Measurements from ENCODE around the gene ANAPC2. TPM values are rescaled to one million over a fixed set of nuclear protein-coding genes. Genes with fewer than 3 reads are reported as not detected.

ANAPC2 gene
- total RNA-seq, 1 experiment from 2014 or later = 46.0 TPM

- H3K9me3 ChIP-seq (ENCODE audit: control insufficient read depth, insufficient read depth, low read depth, low read length) = no peaks in the 10 kb centered on the region
- no peak for DNase-seq (ENCODE audit: low read depth, low spot score)
- no peak overlapping the region for H3K27ac ChIP-seq (ENCODE audit: low read length)
- POLR2A ChIA-PET = no interaction called here
- intact Hi-C loops (cut with micrococcal nuclease; ENCODE audit: unreplicated experiment) = no loop called here
- H3K27me3 ChIP-seq (ENCODE audit: control insufficient read depth, insufficient read depth, low read length) = no peaks in the 10 kb centered on the region
- H3K4me3 ChIP-seq (ENCODE audit: low read depth in 2 of 2, low read length in 2 of 2) = peak overlapping the region; percentile 27 to 37; a peak in 3 of 4 replicates
- in situ Hi-C loops (cut with HindIII; ENCODE audit: low pct_unique_long_range_greater_than_20kb, low sequenced_read_pairs) = no loop called here
- TF ChIP-seq CTCF (IDR thresholded peaks at IDR 0.05) (no peak), REST (IDR thresholded peaks at IDR 0.05; ENCODE audit: insufficient read depth in 1 of 2, low read depth in 2 of 2, low read length in 1 of 2) (no peak), SIN3A (IDR thresholded peaks at IDR 0.05; ENCODE audit: borderline replicate concordance, insufficient read depth, low read depth, low read length) (no peak), TCF7L2 (IDR thresholded peaks at IDR 0.05; ENCODE audit: low read depth, low read length) (no peak), POLR2AphosphoS5 (IDR thresholded peaks at IDR 0.05; ENCODE audit: low read depth, low read length) (no peak)
- no TSS peak for BruUV-seq (replicated peaks)
- peaks cover 6% of the 10 kb centered on the region for H3K4me1 ChIP-seq (ENCODE audit: control insufficient read depth, insufficient read depth, low read length)
- CTCF ChIA-PET = interaction anchor here (0.6 to 1.3 kb wide), 3 partner anchors 14 to 23 kb away, joined by 4 to 7 read pairs (median 5); no protein-coding TSS in a partner anchor
- no peak for ATAC-seq
- H3K36me3 ChIP-seq (ENCODE audit: control insufficient read depth, insufficient read depth, low read length) = no peaks in the 10 kb centered on the region
These were observed 21.0 kb downstream of the ANAPC2 start for GRCh38 chr9:137167277-137167746.

GRCh38 chr9:137166380-137167229, 21.8 kb downstream of the ANAPC2 start:
- ChIA-PET POLR2A (no interaction called here), CTCF (interaction anchor here (0.6 to 1.3 kb wide), 3 partner anchors 14 to 24 kb away, joined by 4 to 7 read pairs (median 5); no protein-coding TSS in a partner anchor)
- Histone ChIP-seq H3K9me3 (ENCODE audit: control insufficient read depth, insufficient read depth, low read depth, low read length) (no peaks in the 10 kb centered on the region), H3K36me3 (ENCODE audit: control insufficient read depth, insufficient read depth, low read length) (no peaks in the 10 kb centered on the region), H3K4me1 (ENCODE audit: control insufficient read depth, insufficient read depth, low read length) (peaks cover 6% of the 10 kb centered on the region), H3K4me3 (ENCODE audit: low read depth in 2 of 2, low read length in 2 of 2) (no peak overlapping the region), H3K27ac (ENCODE audit: low read length) (no peak overlapping the region), H3K27me3 (ENCODE audit: control insufficient read depth, insufficient read depth, low read length) (no peaks in the 10 kb centered on the region)
- ATAC-seq = no peak
- no TSS peak for BruUV-seq (replicated peaks)
- DNase-seq (ENCODE audit: low read depth, low spot score) = no peak
- in situ Hi-C loops (cut with HindIII; ENCODE audit: low pct_unique_long_range_greater_than_20kb, low sequenced_read_pairs) (no loop called here), intact Hi-C loops (cut with micrococcal nuclease; ENCODE audit: unreplicated experiment) (no loop called here)
- TF ChIP-seq REST (IDR thresholded peaks at IDR 0.05; ENCODE audit: insufficient read depth in 1 of 2, low read depth in 2 of 2, low read length in 1 of 2) (no peak), TCF7L2 (IDR thresholded peaks at IDR 0.05; ENCODE audit: low read depth, low read length) (no peak), SIN3A (IDR thresholded peaks at IDR 0.05; ENCODE audit: borderline replicate concordance, insufficient read depth, low read depth, low read length) (no peak), POLR2AphosphoS5 (IDR thresholded peaks at IDR 0.05; ENCODE audit: low read depth, low read length) (no peak), CTCF (IDR thresholded peaks at IDR 0.05) (no peak)

Data from Panc1 (cell line).